GM18508 (cell line): Measurements from ENCODE around the gene IPO7.
"Not testable (repeated sequence)": the region's sequence is repeated elsewhere in the genome, so short reads cannot be mapped to it uniquely, and the experiment has no call there.

Experiments used
- ATAC-seq: cut with Tn5 transposase; IDR thresholded peaks from one replicate; pipeline ENCODE4 v1.9.1; 2021; ENCODE audit warnings: moderate number of reproducible peaks; ENCODE audit not compliant: insufficient read depth, unreplicated experiment

Gene IPO7

DNA sequence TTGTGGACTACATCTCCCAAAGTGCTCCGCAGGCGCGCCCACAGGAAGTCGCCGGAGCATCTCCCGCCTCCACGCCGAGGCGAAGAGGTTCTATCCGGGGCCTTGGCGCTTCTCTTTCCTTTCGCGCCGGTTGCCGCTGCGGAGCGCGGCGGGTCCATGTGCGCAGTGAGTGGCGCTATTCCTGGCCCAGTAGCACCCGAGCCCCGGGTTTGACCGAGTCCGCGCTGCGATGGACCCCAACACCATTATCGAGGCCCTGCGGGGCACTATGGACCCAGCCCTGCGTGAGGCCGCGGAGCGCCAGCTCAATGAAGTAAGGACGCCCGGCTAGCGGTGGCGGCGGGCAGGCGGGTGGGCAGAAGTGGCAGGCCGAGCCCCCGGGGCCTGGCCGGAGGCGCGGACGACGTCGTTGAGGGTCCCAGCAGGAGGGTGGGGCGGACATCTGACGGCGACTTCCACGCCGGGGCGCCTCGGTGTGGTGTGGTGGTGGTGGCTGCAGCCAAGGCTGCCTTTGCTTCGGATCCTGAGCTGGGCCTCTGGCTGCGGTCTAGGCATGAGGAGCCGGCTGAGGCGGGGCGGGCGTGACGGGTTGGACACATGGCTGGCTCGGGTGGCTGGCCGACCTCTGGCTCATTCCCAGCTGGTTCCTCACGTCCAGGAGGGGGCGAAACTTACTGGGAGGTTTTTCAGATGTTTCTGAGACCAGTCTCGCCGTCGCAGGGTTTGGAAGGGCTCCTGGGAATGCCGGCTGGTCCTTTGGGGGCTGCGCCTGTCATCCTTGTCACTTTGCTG lies at the start of gene IPO7:
TSS of gene IPO7 (plus strand) at position 118 of the 792 bp plus-strand sequence. CDS start at position 230, 112 bp downstream.
- peak; percentile 65 for ATAC-seq

- ATAC-seq: no peak
Observed at GRCh38 chr11:9341638-9342178, 42.7 kb upstream of the IPO7 start.

GRCh38 chr11:9344061-9344680 lies 40.3 kb upstream of the IPO7 start:
- no peak for ATAC-seq

GRCh38 chr11:9347100-9347499 lies 37.4 kb upstream of the IPO7 start:
- no peak for ATAC-seq

- ATAC-seq: not testable (repeated sequence)
Observed at GRCh38 chr11:9347779-9348178, 36.7 kb upstream of the IPO7 start.

- ATAC-seq: no peak
Observed at GRCh38 chr11:9351321-9351881, 33.1 kb upstream of the IPO7 start.

DNA sequence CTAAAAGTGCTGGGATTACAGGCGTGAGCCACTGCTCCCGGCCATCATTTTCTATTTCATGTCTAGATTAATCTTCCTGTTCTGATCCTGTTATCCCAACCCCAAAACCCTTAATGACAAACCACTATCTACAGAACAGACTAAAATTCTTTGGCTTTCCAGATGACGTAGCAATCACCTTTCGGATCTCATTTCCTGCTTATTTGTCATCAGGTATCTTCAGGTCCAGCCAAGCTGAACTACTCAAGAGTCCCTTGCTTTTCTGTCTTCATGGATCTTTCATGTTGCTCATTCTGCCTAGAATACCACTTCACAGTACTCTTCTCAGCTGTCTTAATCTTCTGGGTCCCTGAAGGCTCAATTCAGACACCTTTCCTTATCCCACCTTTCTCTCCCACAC lies 27.4 kb upstream of the IPO7 start:
- no peak for ATAC-seq

- not testable (repeated sequence) for ATAC-seq
Observed at GRCh38 chr11:9360862-9361622, 23.4 kb upstream of the IPO7 start.

- ATAC-seq: no peak
Observed at GRCh38 chr11:9362393-9362863, 22.0 kb upstream of the IPO7 start.

DNA sequence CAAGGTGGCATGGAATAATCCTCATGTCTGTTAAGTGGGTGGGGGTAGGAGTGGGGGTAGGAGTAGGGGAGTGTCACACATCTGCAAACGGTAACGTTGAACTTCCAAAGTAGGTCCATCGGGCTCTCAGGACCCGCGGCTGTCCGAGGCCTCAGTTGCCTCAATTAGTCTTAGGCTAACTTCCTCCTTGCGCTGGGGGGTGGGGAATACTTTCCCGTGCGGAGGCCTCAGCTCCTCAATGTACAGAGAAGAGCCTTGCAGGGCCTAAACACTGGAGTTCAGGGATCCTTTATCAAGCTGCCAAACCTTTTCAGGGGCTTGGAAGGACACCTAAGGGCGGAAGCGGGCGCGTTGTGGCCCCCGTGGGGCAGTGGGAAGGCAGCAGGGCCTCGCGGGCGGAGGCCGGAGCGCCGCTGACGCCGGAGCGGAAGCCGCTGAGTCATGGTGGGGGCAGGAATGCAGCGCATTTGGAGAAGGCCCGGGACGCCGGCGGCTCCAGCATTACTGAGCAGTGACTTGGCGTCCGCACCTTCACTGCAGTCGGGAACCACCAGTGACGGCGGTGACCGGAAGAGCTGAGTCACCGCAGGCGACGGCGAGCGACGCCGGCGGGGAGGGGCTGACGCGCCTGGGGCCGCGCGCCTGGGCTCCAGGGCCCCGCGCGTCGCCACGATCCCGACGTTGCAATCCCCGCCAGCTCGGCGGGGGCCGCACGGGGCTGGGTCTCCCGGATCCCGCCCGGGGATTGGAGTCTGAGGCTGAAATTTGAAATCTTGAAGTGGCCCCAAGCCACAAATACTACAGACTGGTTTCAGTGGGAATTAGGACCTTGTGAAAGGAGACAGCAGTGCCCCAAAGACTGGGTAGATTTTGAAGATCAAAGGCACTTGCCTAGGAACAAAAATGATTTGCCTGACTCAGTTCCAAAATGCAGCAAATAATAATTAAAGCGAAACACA lies 20.2 kb upstream of the IPO7 start:
- ATAC-seq: peak; percentile 56

DNA sequence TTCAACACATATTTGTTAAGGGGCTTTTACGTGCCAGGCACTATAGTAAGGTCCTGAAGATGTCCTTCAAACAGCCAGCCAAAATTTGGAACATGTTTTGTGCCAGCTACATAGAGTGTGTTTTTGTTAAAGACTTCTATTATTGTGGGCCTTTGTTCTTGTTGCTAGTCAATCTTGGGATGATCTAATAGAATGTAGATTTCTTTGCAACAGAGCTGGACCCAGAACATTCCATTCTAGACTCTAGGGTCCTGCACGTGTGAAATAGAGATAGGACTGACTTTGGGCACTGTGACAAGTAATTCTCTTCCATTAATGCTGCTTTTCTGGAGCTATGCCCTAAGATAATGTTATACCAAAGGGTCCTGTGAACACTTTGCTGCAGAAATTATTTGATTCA lies 16.9 kb upstream of the IPO7 start:
- no peak for ATAC-seq

DNA sequence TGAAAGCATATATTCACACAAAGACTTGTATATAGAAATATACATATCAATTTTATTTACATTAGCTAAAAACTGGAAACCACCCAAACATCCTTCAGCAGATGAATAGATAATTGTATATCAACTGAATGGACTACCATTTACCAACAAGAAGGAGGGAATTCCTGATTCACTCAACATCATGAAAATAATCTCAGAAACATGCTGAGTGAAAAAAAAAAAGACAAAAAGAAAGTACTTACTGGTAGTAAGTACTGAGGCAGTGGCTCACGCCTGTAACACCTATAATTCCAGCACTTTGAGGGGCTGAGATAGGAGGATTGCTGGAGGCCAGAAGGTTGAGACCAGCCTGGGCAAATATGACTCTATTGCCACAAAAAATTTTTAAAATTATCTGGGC lies 7.4 kb upstream of the IPO7 start:
- no peak for ATAC-seq

GRCh38 chr11:9379041-9379440 lies 5.4 kb upstream of the IPO7 start:
- ATAC-seq: no peak

DNA sequence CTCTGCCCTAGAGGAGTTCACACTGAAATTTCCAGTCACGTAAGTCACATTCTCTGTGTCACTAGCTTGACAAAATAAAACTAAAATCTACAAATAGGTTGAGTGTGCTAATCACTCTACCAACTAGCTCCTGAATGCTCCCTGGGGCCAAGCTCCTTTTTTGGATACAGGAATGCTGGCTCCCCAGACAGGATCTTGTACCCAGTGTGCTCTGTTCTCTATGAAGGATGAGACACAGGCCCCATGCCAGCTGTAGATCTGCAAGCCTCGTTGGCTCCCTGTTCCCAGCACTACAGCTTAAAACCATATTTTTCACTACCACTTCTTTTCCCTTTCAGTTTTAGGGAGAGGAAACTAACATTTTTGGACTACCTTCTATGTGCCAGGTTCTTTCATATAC lies 3.7 kb upstream of the IPO7 start:
- no peak for ATAC-seq

GRCh38 chr11:9385327-9385899 lies 961 bp downstream of the IPO7 start:
- no peak for ATAC-seq

GRCh38 chr11:9386086-9386485 lies 1.6 kb downstream of the IPO7 start:
- ATAC-seq: no peak

GRCh38 chr11:9386901-9387300 lies 2.4 kb downstream of the IPO7 start:
- no peak for ATAC-seq

DNA sequence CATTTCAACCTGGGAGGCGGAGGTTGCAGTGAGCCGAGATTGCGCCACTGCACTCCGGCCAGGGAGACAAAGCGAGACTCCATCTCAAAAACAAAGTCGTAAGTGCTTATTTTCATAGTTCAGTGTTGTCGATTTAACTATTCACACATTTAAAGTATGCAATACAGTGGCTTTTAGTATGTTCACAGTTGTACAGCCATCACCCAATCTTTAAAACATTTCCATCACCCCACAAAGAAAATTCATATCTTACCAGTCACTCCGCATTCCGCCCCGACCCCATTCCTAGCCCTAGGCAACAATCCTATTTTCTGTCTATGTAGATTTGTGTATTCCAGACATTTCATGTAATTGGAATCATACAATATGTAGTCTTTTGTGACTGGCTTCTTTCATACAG lies 11.9 kb downstream of the IPO7 start:
- no peak for ATAC-seq

DNA sequence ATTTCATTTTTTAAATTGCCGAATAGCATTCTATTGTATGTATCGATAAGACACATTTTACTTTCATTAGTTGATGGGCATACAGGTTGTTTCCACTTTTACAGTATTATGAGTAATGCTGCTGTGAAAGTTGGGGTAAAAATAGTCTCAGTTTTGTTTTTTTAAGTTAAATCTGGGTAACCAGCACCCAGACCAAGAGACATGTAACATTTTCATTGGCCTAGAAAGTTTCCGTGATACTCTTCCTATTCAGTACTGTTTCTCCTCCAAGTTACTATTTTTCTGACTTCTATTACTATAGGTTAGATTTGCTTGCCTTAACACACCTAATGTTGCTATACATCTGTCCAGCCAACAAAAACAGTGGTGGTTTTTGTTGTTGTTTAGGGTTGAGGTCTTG lies 12.3 kb downstream of the IPO7 start:
- ATAC-seq: no peak
